WERI-Rb-1 (cell line): Measurements from ENCODE around the gene SLC23A2.

Source experiments
- DNase-seq: peaks from one replicate; pipeline ENCODE4 v3.0.0-alpha.2; 2020
- H3K27ac ChIP-seq: fragments of 250-450 bp; sonication (Bioruptor Pico); 2 replicates; pipeline ENCODE4 v1.5.1; 2020; ENCODE audit warnings: mild to moderate bottlenecking, moderate library complexity
- H3K27me3 ChIP-seq: fragments of 250-450 bp; sonication (Bioruptor Pico); 2 replicates; pipeline ENCODE4 v1.5.1; 2021; ENCODE audit warnings: mild to moderate bottlenecking, low read depth, moderate library complexity; ENCODE audit not compliant: insufficient read depth, severe bottlenecking
- H3K36me3 ChIP-seq: fragments of 250-450 bp; sonication (Bioruptor Pico); 2 replicates; pipeline ENCODE4 v1.5.1; 2020; ENCODE audit warnings: mild to moderate bottlenecking, moderate library complexity
- H3K4me3 ChIP-seq: 2 replicates; pipeline ENCODE4 v1.5.1; 2011; ENCODE audit warnings: low read depth, mild to moderate bottlenecking, control low read depth, low read length
- H3K9me3 ChIP-seq: fragments of 250-450 bp; sonication (Bioruptor Pico); 2 replicates; pipeline ENCODE4 v1.5.1; 2021; ENCODE audit warnings: mild to moderate bottlenecking, moderate library complexity; ENCODE audit not compliant: severe bottlenecking
- CTCF ChIP-seq: IDR thresholded peaks from 2 replicates; pipeline ENCODE4 v1.5.1; 2011; ENCODE audit warnings: low read depth, mild to moderate bottlenecking, control low read depth, inconsistent platforms, low read length

Gene SLC23A2

GRCh38 chr20:4989570-4989969, 11.7 kb downstream of the SLC23A2 start:
- Histone ChIP-seq H3K9me3 (no peaks in the 10 kb centered on the region), H3K27ac (peak overlapping the region; percentile 39), H3K4me3 (no peak overlapping the region), H3K27me3 (no peaks in the 10 kb centered on the region), H3K36me3 (peaks cover 6% of the 10 kb centered on the region; the same call in 1 of the 2 replicates)
- no peak for DNase-seq
- TF ChIP-seq CTCF: no peak

GRCh38 chr20:4987130-4987529, 14.2 kb downstream of the SLC23A2 start:
- H3K27ac ChIP-seq: no peak overlapping the region
- H3K9me3 ChIP-seq: no peaks in the 10 kb centered on the region
- H3K36me3 ChIP-seq: peaks cover 6% of the 10 kb centered on the region; the same call in 1 of the 2 replicates
- H3K4me3 ChIP-seq: no peak overlapping the region
- no peak for DNase-seq
- no peaks in the 10 kb centered on the region for H3K27me3 ChIP-seq
- no peak for TF ChIP-seq CTCF

GRCh38 chr20:4985658-4986057, 15.7 kb downstream of the SLC23A2 start:
- H3K27me3 ChIP-seq: no peaks in the 10 kb centered on the region

GRCh38 chr20:4982281-4982680, 19.0 kb downstream of the SLC23A2 start:
- H3K27me3 ChIP-seq: no peaks in the 10 kb centered on the region
- TF ChIP-seq CTCF: no peak
- H3K36me3 ChIP-seq: 0 out of 2 replicates have a peak, but pooled peaks cover 5% of the 10 kb centered on the region
- no peak for DNase-seq
- no peak overlapping the region for H3K4me3 ChIP-seq
- H3K27ac ChIP-seq: no peak overlapping the region
- H3K9me3 ChIP-seq: no peaks in the 10 kb centered on the region

More at GRCh38 chr20:4985658-4986057, 15.7 kb downstream of the SLC23A2 start:
- Histone ChIP-seq H3K9me3 (no peaks in the 10 kb centered on the region), H3K4me3 (no peak overlapping the region), H3K36me3 (0 out of 2 replicates have a peak, but pooled peaks cover 6% of the 10 kb centered on the region), H3K27ac (no peak overlapping the region)
- TF ChIP-seq CTCF: no peak
- DNase-seq: no peak

- Histone ChIP-seq H3K9me3 (no peaks in the 10 kb centered on the region), H3K4me3 (no peak overlapping the region), H3K27ac (no peak overlapping the region), H3K36me3 (no peaks in the 10 kb centered on the region), H3K27me3 (no peaks in the 10 kb centered on the region)
- DNase-seq: no peak
- TF ChIP-seq CTCF: no peak
These were observed 21.4 kb downstream of the SLC23A2 start for GRCh38 chr20:4979841-4980410.
